GM12878 (cell line): ENCODE measurements around the gene CPLX1. TPM values are rescaled to one million over a fixed set of nuclear protein-coding genes. Genes with fewer than 3 reads are reported as not detected.

Experiments used
- ATAC-seq: fragments of 200-7000 bp; cut with Tn5 transposase; 3 replicates; pipeline ENCODE4 v1.9.1; 2020; ENCODE audit warnings: mild to moderate bottlenecking, moderate library complexity
- BruUV-seq: library from RNA; stranded (reverse); fragments of 400-500 nt; replicated peaks from 2 replicates; lab custom pipeline; 2021; lab: Mats Ljungman, UMichigan
- CTCF ChIA-PET: fragments of 300-600 bp; sonication (Branson Sonifier 250); formaldehyde crosslinking; extraction: SDS; loops from one replicate; lab custom pipeline; 2021; ENCODE audit warnings: inconsistent platforms; lab: Yijun Ruan, JAX
- POLR2A ChIA-PET: fragments of 350-600 bp; formaldehyde crosslinking; extraction: SDS; loops from one replicate; lab custom pipeline; 2021; ENCODE audit warnings: inconsistent platforms; lab: Charles Lee
- RAD21 ChIA-PET: fragments of 300-600 bp; sonication (Branson Sonifier 250); formaldehyde crosslinking; loops from one replicate; lab custom pipeline; 2023; ENCODE audit warnings: antibody characterized with exemption; ENCODE audit not compliant: unreplicated experiment; lab: Charles Lee
- SMC1A ChIA-PET: fragments of 300-600 bp; sonication (Branson Sonifier 250); formaldehyde crosslinking; loops from one replicate; lab custom pipeline; 2023; ENCODE audit not compliant: unreplicated experiment, uncharacterized antibody; lab: Charles Lee
- DNase-seq: peaks from one replicate; pipeline ENCODE4 v3.0.0-alpha.2; 2011; ENCODE audit warnings: low read depth, low spot score
- FAIRE-seq: peaks from 3 replicates; lab custom pipeline; 2011; peaks lifted over from hg19 to GRCh38; lab: Jason Lieb, UNC
- H2AFZ ChIP-seq: 2 replicates; pipeline ENCODE4 v1.6.0; 2011; ENCODE audit warnings: low read depth, low read length, control low read depth; ENCODE audit not compliant: control insufficient read depth
- H3K27ac ChIP-seq: 2 replicates; pipeline ENCODE4 v1.5.1; 2011; ENCODE audit warnings: control low read depth; ENCODE audit not compliant: control insufficient read depth, insufficient read depth
- H3K27me3 ChIP-seq, 2 experiments: replicated peaks in 1 of 2; 2 replicates each; pipeline versions ENCODE4 v1.6.0 to v1.6.1; 2011; ENCODE audit warnings: low read length in 1 of 2; ENCODE audit not compliant: control insufficient read depth in 2 of 2, insufficient read depth in 2 of 2
- H3K36me3 ChIP-seq, 2 experiments: 2 replicates each; pipeline ENCODE4 v1.5.1; 2011; ENCODE audit warnings: low read length in 1 of 2; ENCODE audit not compliant: control insufficient read depth in 2 of 2, insufficient read depth in 2 of 2
- H3K4me1 ChIP-seq: 2 replicates; pipeline ENCODE4 v1.6.1; 2011; ENCODE audit warnings: mild to moderate bottlenecking, low read length, moderate library complexity, mixed read lengths; ENCODE audit not compliant: control insufficient read depth, insufficient read depth
- H3K4me2 ChIP-seq: 2 replicates; pipeline ENCODE4 v1.6.0; 2011; ENCODE audit warnings: control low read depth; ENCODE audit not compliant: control insufficient read depth, insufficient read depth
- H3K4me3 ChIP-seq: fragments of 200-600 bp; sonication (generic); 2 replicates; pipeline ENCODE4 v1.5.1; 2016
- H3K79me2 ChIP-seq: 2 replicates; pipeline ENCODE4 v1.6.0; 2011; ENCODE audit warnings: low read length; ENCODE audit not compliant: control insufficient read depth, insufficient read depth
- H3K9ac ChIP-seq: 2 replicates; pipeline ENCODE4 v1.8.0; 2011; ENCODE audit warnings: low read length, control low read depth, mixed read lengths; ENCODE audit not compliant: control insufficient read depth, insufficient read depth
- H3K9me3 ChIP-seq: replicated peaks from 3 replicates; pipeline ENCODE4 v1.5.1; 2011; ENCODE audit warnings: mild to moderate bottlenecking, low read length; ENCODE audit not compliant: control insufficient read depth, insufficient read depth
- H4K20me1 ChIP-seq: 2 replicates; pipeline ENCODE4 v1.6.0; 2011; ENCODE audit not compliant: control insufficient read depth, insufficient read depth
- BCL11A ChIP-seq: IDR thresholded peaks from 2 replicates; pipeline ENCODE4 v1.6.1; 2011; ENCODE audit warnings: low read depth, low read length
- BCLAF1 ChIP-seq: fragments of 450-650 bp; IDR thresholded peaks from 2 replicates; pipeline ENCODE4 v1.6.1; 2017; ENCODE audit warnings: antibody characterized with exemption, mild to moderate bottlenecking, moderate library complexity
- BMI1 ChIP-seq: fragments of 450-650 bp; IDR thresholded peaks from 2 replicates; pipeline ENCODE4 v1.6.1; 2016; ENCODE audit warnings: mild to moderate bottlenecking, moderate library complexity, borderline replicate concordance
- CHD4 ChIP-seq: fragments of 200-600 bp; sonication (generic); IDR thresholded peaks from 2 replicates; pipeline ENCODE4 v1.6.1; 2016; ENCODE audit warnings: mild to moderate bottlenecking
- CREM ChIP-seq: IDR thresholded peaks from 2 replicates; pipeline ENCODE4 v1.6.1; 2014; ENCODE audit warnings: antibody characterized with exemption, low read depth
- EED ChIP-seq: sonication (generic); IDR thresholded peaks from 2 replicates; pipeline ENCODE4 v1.6.1; 2016; ENCODE audit warnings: antibody characterized with exemption, low read depth
- EP300 ChIP-seq, 2 experiments: fragments of 150-350 bp in 1 of 2; IDR thresholded peaks; 2 replicates each; pipeline ENCODE4 v1.6.1; 2011 to 2012; ENCODE audit warnings: low read depth in 2 of 2, low read length in 2 of 2, borderline replicate concordance in 1 of 2, improper control_type of control experiment in 1 of 2, inconsistent platforms in 1 of 2; ENCODE audit not compliant: control insufficient read depth in 1 of 2
- IRF3 ChIP-seq: fragments of 450-650 bp; IDR thresholded peaks from 2 replicates; pipeline ENCODE4 v1.6.1; 2014; ENCODE audit warnings: mild to moderate bottlenecking
- KLF5 ChIP-seq: fragments of 450-650 bp; IDR thresholded peaks from 2 replicates; pipeline ENCODE4 v1.6.1; 2014; ENCODE audit warnings: mild to moderate bottlenecking; ENCODE audit not compliant: partially characterized antibody
- MAX ChIP-seq: IDR thresholded peaks from 2 replicates; pipeline ENCODE4 v1.6.1; 2012; ENCODE audit warnings: low read depth, low read length, improper control_type of control experiment
- MTA3 ChIP-seq: IDR thresholded peaks from 2 replicates; pipeline ENCODE4 v1.6.1; 2012; ENCODE audit warnings: low read length, inconsistent platforms, borderline replicate concordance
- NFYB ChIP-seq: IDR thresholded peaks from 2 replicates; pipeline ENCODE4 v1.6.1; 2011; ENCODE audit warnings: low read depth, mild to moderate bottlenecking, low read length, improper control_type of control experiment, moderate library complexity; ENCODE audit not compliant: insufficient read depth
- NR2C1 ChIP-seq: fragments of 450-650 bp; IDR thresholded peaks from 2 replicates; pipeline ENCODE4 v1.6.1; 2017; ENCODE audit warnings: antibody characterized with exemption, mild to moderate bottlenecking, moderate library complexity
- SMC3 ChIP-seq: IDR thresholded peaks from 2 replicates; pipeline ENCODE4 v1.6.1; 2011; ENCODE audit warnings: low read length, improper control_type of control experiment, borderline replicate concordance
- SREBF1 ChIP-seq: IDR thresholded peaks from 2 replicates; pipeline ENCODE4 v1.6.1; 2012; ENCODE audit warnings: mild to moderate bottlenecking, low read length
- USF2 ChIP-seq: IDR thresholded peaks from 2 replicates; pipeline ENCODE4 v1.6.1; 2011; ENCODE audit warnings: low read depth, low read length, improper control_type of control experiment, borderline replicate concordance
- ZNF217 ChIP-seq: fragments of 450-650 bp; IDR thresholded peaks from 2 replicates; pipeline ENCODE4 v1.6.1; 2017; ENCODE audit warnings: antibody characterized with exemption, mild to moderate bottlenecking
- ZNF384 ChIP-seq: IDR thresholded peaks from 2 replicates; pipeline ENCODE4 v1.6.1; 2012; ENCODE audit warnings: low read depth, mild to moderate bottlenecking, low read length, improper control_type of control experiment, borderline replicate concordance
- WGBS: methylation state at CpG from one replicate; pipeline ENCODE4 v1.1.6; 2016; ENCODE audit warnings: low lambda C conversion rate; ENCODE audit not compliant: insufficient replicate concordance, insufficient coverage; ENCODE audit errors: missing lambda C conversion rate; 5-methylcytosine and 5-hydroxymethylcytosine counted together
- in situ Hi-C: fragments of 300-500 bp; cut with MboI; formaldehyde crosslinking; loops from 9 replicates; pipeline ENCODE4 v1.14.3; 2018; ENCODE audit warnings: mixed read lengths
- intact Hi-C: fragments of 100-400 bp; cut with micrococcal nuclease; formaldehyde crosslinking; loops from one replicate; pipeline ENCODE4 v1.14.2; 2022; ENCODE audit not compliant: unreplicated experiment
- polyA plus RNA-seq, 11 experiments: library from polyadenylated mRNA; depleted of rRNA in 4 of 11; unstranded in 6 of 11; stranded (reverse) in 5 of 11; fragments of >200 nt; fragmentation: Nextera tagmentation in 4 of 11; fragmentation: Illumina TruSeq in 1 of 11; extraction: Ambion mirVana in 4 of 11; extraction: Trizol in 1 of 11; gene quantifications; 1 replicate in 1 of 11; 2 replicates in 10 of 11; pipeline versions ENCODE4 v1.2.1 to v1.2.3, GENCODE V29; 2011 to 2016; ENCODE audit warnings: inconsistent platforms in 2 of 11, missing spikeins in 2 of 11, low read depth in 1 of 11
- total RNA-seq, 4 experiments: library from RNA; depleted of rRNA in 3 of 4; stranded (reverse); fragments of >200 nt in 3 of 4; fragmentation: Illumina TruSeq in 1 of 4; extraction: Trizol in 1 of 4; gene quantifications; 2 replicates each; pipeline versions ENCODE4 v1.2.1 to v1.2.3, GENCODE V29; 2013 to 2021

The CPLX1 gene
- total and polyA plus RNA-seq, 10 of the 15 experiments (the other 5 are each of a cell fraction or from before 2014, with no cell fraction given), result 0.04 to 1.2 (median 0.13) TPM; not detected in 5

GRCh38 chr4:791252-791897, 34.6 kb downstream of the CPLX1 start:
- Histone ChIP-seq H4K20me1 (no peaks in the 10 kb centered on the region), H3K4me1 (peaks cover 41% of the 10 kb centered on the region), H3K27me3 (peaks cover 2 to 3% of the 10 kb centered on the region in 2 experiments; a peak in 2 of 4 replicates), H3K79me2 (no peaks in the 10 kb centered on the region), H3K9me3 (no peaks in the 10 kb centered on the region), H3K9ac (no peak overlapping the region), H3K4me2 (no peak overlapping the region), H3K27ac (no peak overlapping the region), H3K4me3 (no peak overlapping the region), H2AFZ (no peak overlapping the region), H3K36me3 (no peaks in the 10 kb centered on the region)
- 63% methylated on average over 22 of the region's 29 CpGs for WGBS
- RAD21 ChIA-PET, result no interaction called here
- intact Hi-C loops, result no loop called here
- SMC1A ChIA-PET, result no interaction called here
- ATAC-seq, result no peak
- POLR2A ChIA-PET, result no interaction called here
- no peak for DNase-seq
- BruUV-seq, result no TSS peak
- in situ Hi-C loops, result no loop called here
- CTCF ChIA-PET, result no interaction called here
- no peak for FAIRE-seq
- TF ChIP-seq USF2 (no peak), NFYB (no peak), BCL11A (no peak), MAX (no peak), EP300 (IDR thresholded peaks at IDR 0.05; ENCODE audit: borderline replicate concordance in 1 of 2, control insufficient read depth in 1 of 2, low read depth in 2 of 2, low read length in 2 of 2) (no peak), CHD4 (no peak), SREBF1 (no peak), CREM (no peak), IRF3 (no peak), BMI1 (no peak), MTA3 (no peak), KLF5 (no peak), ZNF217 (no peak), SMC3 (no peak), ZNF384 (no peak), BCLAF1 (no peak), NR2C1 (no peak), EED (no peak)
